ENCODE data around the gene CNTN2. TPM values are rescaled to one million over a fixed set of nuclear protein-coding genes. Genes with fewer than 3 reads are reported as not detected.

Gene CNTN2
- total RNA-seq, 2 donors from 2014 or later = 5.1 TPM; not detected in 1

- H3K27me3 ChIP-seq (replicated peaks; ENCODE audit: insufficient read depth) = no peaks in the 10 kb centered on the region
- H3K27ac ChIP-seq = no peak overlapping the region
- TF ChIP-seq CTCF (IDR thresholded peaks at IDR 0.05) (no peak), POLR2A (IDR thresholded peaks at IDR 0.05) (no peak), POLR2AphosphoS5 (IDR thresholded peaks at IDR 0.05) (no peak)
- H3K4me3 ChIP-seq = no peak overlapping the region
- intact Hi-C loops (cut with DNase I) = loop anchor here (2.0 to 10.0 kb wide), 2 partner anchors 74 to 258 kb away; no protein-coding TSS in a partner anchor
- WGBS = 89% methylated on average over 8 of the region's 8 CpGs
- no peaks in the 10 kb centered on the region for H3K36me3 ChIP-seq
- H3K9me3 ChIP-seq = no peaks in the 10 kb centered on the region
- H3K4me1 ChIP-seq (replicated peaks) = no peaks in the 10 kb centered on the region
- DNase-seq (ENCODE audit: low spot score) = no peak
Measured at GRCh38 chr1:205062319-205062718, 19.3 kb downstream of the CNTN2 start.

- DNase-seq (ENCODE audit: low spot score) = no peak
- WGBS = 91% methylated on average over 3 of the region's 3 CpGs
- H3K27me3 ChIP-seq (replicated peaks; ENCODE audit: insufficient read depth) = no peaks in the 10 kb centered on the region
- no peak for TF ChIP-seq CTCF (IDR thresholded peaks at IDR 0.05)
- no peak for TF ChIP-seq POLR2AphosphoS5 (IDR thresholded peaks at IDR 0.05)
- TF ChIP-seq POLR2A (IDR thresholded peaks at IDR 0.05) = no peak
- no peak overlapping the region for H3K27ac ChIP-seq
- H3K36me3 ChIP-seq = no peaks in the 10 kb centered on the region
- no peaks in the 10 kb centered on the region for H3K4me1 ChIP-seq (replicated peaks)
- intact Hi-C loops (cut with DNase I) = loop anchor here (2.0 to 10.0 kb wide), 2 partner anchors 74 to 258 kb away; no protein-coding TSS in a partner anchor
- no peaks in the 10 kb centered on the region for H3K9me3 ChIP-seq
- no peak overlapping the region for H3K4me3 ChIP-seq
Measured at GRCh38 chr1:205062895-205063294, 19.9 kb downstream of the CNTN2 start.

- TF ChIP-seq POLR2AphosphoS5 (IDR thresholded peaks at IDR 0.05) (no peak), CTCF (IDR thresholded peaks at IDR 0.05) (no peak), POLR2A (IDR thresholded peaks at IDR 0.05) (no peak)
- intact Hi-C loops (cut with DNase I) = loop anchor here (10.0 kb wide), 1 partner anchor 260 kb away; no protein-coding TSS in a partner anchor
- no peak overlapping the region for H3K27ac ChIP-seq
- no peaks in the 10 kb centered on the region for H3K9me3 ChIP-seq
- H3K27me3 ChIP-seq (replicated peaks; ENCODE audit: insufficient read depth) = no peaks in the 10 kb centered on the region
- H3K4me1 ChIP-seq (replicated peaks) = no peaks in the 10 kb centered on the region
- H3K4me3 ChIP-seq = no peak overlapping the region
- DNase-seq (ENCODE audit: low spot score) = no peak
- no peaks in the 10 kb centered on the region for H3K36me3 ChIP-seq
- WGBS = 75% methylated on average over 11 of the region's 11 CpGs
Measured at GRCh38 chr1:205064301-205064700, 21.3 kb downstream of the CNTN2 start.

DNA sequence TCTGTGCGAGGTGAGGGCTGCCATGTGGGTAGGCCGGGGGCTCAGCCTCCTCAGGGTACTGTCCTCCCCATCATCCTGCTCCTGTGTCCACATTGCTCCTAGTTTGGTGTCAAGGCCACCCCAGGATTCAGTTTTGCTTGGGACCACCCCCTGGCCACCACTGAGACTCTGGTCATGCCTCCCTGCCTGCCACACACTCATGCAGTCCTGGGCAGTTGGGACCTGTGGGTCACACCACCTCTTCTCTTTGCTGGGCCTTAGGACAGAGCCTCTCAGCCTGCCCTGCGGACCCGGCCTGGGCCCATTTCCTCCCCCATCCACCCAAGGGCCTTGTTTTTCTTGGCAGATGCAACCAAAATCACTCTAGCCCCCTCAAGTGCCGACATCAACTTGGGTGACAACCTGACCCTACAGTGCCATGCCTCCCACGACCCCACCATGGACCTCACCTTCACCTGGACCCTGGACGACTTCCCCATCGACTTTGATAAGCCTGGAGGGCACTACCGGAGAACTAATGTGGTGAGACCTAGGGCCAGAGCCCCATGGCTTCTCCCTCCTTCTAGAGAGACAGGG, 21.8 kb downstream of the CNTN2 start:
- no peaks in the 10 kb centered on the region for H3K9me3 ChIP-seq
- H3K4me3 ChIP-seq = no peak overlapping the region
- TF ChIP-seq POLR2AphosphoS5 (IDR thresholded peaks at IDR 0.05) (no peak), CTCF (IDR thresholded peaks at IDR 0.05) (no peak), POLR2A (IDR thresholded peaks at IDR 0.05) (no peak)
- H3K27me3 ChIP-seq (replicated peaks; ENCODE audit: insufficient read depth) = no peaks in the 10 kb centered on the region
- intact Hi-C loops (cut with DNase I) = loop anchor here (10.0 kb wide), 1 partner anchor 260 kb away; no protein-coding TSS in a partner anchor
- no peaks in the 10 kb centered on the region for H3K36me3 ChIP-seq
- 91% methylated on average over 7 of the region's 9 CpGs for WGBS
- H3K27ac ChIP-seq = no peak overlapping the region
- no peaks in the 10 kb centered on the region for H3K4me1 ChIP-seq (replicated peaks)
- DNase-seq (ENCODE audit: low spot score) = no peak

GRCh38 chr1:205065666-205066065, 22.7 kb downstream of the CNTN2 start:
- no peaks in the 10 kb centered on the region for H3K36me3 ChIP-seq
- intact Hi-C loops (cut with DNase I) = loop anchor here (10.0 kb wide), 1 partner anchor 261 kb away; no protein-coding TSS in a partner anchor
- no peaks in the 10 kb centered on the region for H3K9me3 ChIP-seq
- TF ChIP-seq CTCF (IDR thresholded peaks at IDR 0.05) (no peak), POLR2AphosphoS5 (IDR thresholded peaks at IDR 0.05) (no peak), POLR2A (IDR thresholded peaks at IDR 0.05) (no peak)
- no peaks in the 10 kb centered on the region for H3K4me1 ChIP-seq (replicated peaks)
- H3K4me3 ChIP-seq = no peak overlapping the region
- DNase-seq (ENCODE audit: low spot score) = no peak
- no peak overlapping the region for H3K27ac ChIP-seq
- 93% methylated on average over 9 of the region's 14 CpGs for WGBS
- no peaks in the 10 kb centered on the region for H3K27me3 ChIP-seq (replicated peaks; ENCODE audit: insufficient read depth)

Measured in prostate gland (tissue), 2 donors.